VCaP (cell line): ENCODE data around the gene PTPRN2.

Experiments used
- H3K27ac ChIP-seq: fragments of 450-650 bp; 2 replicates; pipeline ENCODE4 v1.5.1; 2017
- CTCF ChIP-seq: fragments of 450-650 bp; conservative IDR thresholded peaks from 2 replicates; pipeline ENCODE4 v1.5.1; 2017; ENCODE audit warnings: mild to moderate bottlenecking, moderate library complexity

Gene PTPRN2

DNA sequence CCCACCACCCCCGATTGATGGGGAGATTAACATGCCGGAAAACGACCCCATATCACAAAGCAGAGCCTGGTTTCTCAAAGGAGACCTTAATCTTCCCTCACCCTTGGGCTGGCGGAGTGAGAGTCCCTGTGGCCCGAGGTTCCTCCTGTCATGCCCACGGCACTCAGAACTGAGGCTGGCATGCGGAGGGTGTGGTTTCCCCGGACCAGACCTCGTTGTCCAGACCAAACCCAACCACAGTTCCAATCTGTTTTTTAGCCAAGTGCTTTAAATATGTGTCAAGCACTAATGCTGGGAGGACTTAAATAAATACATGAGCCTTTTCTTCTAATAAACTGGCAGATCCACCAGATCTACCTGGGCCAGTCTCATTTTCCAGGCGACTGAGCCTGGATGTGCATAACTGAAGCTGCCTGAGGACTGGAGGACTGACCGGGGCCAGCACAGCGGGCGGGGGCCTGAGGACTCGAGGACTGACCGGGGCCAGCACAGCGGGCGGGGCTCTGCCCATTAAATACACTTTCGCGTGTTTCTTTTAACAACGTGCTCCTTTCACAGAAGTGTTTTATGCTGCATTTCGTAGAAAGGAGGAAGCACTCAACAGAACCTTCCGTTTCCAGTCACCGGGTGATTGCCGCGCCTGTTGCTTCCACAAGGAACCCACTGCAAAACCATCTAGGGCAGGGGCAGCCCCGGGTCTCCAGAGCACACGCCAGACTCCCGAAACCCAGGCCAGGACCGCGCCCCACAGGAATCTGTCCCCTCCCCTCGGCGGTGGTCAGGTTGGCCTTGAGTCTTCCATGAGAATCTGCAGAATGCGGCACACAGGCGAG lies 334.6 kb downstream of the PTPRN2 start:
- TF ChIP-seq CTCF, result no peak
- peak overlapping the region; percentile 23; the same call in 1 of the 2 replicates for H3K27ac ChIP-seq

DNA sequence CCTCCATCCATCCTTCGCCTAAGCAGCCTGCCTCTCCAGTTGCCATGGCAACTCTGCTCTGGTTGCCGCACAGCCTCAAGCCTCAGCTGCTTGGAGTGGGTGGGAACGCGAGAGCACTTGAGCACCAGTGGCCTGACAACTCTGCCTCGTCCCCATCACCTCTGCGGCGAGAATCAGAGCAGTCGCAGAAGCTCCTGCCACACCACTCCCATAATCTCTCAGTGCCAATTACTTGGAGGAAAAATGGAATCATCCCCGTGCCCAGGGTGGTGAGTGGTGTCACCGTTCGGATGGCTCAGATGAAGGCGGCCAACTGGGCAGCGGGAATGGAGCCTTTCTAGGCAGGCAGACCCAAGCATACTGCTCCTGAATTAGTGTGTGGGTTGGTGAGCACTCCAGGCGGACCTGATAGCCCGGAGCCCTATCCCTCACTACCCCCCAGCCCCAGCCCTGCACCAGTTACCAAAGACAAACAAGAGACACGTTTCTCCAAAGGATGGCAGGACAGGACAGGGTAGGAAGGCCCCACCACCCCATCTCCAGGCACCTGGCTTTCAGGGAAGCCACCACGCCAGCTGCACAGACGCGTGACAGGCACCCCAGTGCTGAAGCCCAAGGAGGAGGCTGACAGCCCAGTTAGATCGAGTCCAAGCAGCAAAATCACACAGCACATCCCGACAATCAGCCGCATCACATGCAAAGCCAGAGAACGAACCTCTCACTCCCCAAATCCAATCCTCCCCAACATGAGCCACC lies 335.4 kb downstream of the PTPRN2 start:
- no peak for TF ChIP-seq CTCF
- H3K27ac ChIP-seq, result no peak overlapping the region

DNA sequence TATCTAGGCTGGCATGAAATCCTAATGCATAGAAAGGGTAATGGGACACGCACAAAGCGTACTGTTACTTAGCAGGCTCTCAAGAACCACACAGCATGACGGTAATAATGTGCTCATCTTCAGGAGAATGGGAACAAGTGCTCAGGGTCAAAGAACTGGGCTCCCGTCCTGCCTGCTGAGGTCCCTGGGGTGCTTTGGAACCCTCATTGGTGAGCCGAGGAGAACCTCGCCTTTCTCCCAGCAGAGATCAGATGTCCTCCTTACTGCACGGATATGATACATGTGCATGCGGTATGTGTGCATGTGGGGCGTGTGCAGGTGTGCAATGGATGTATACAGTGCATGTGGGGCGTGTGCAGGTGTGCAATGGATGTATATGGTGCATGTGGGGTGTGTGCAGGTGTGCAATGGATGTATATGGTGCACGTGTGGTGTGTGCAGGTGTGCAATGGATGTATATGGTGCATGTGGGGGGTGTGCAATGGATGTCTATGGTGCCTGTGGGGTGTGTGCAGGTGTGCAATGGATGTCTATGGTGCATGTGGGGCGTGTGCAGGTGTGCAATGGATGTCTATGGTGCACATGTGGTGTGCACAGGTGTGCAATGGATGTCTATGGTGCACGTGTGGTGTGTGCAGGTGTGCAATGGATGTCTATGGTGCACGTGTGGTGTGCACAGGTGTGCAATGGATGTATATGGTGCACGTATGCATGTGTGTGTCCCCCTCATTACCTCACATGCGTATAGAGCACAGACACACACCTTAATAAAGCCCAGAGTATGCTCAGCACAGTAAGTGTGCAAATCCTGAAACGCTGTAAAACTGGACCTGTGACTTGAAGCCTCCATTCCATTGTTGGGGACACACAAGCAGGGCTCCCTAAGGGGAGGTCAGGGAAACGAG lies 336.3 kb downstream of the PTPRN2 start:
- no peak for TF ChIP-seq CTCF
- no peak overlapping the region for H3K27ac ChIP-seq

- no peak overlapping the region for H3K27ac ChIP-seq
- TF ChIP-seq CTCF, result no peak
Observed at GRCh38 chr7:158249692-158250091, 337.9 kb downstream of the PTPRN2 start.

DNA sequence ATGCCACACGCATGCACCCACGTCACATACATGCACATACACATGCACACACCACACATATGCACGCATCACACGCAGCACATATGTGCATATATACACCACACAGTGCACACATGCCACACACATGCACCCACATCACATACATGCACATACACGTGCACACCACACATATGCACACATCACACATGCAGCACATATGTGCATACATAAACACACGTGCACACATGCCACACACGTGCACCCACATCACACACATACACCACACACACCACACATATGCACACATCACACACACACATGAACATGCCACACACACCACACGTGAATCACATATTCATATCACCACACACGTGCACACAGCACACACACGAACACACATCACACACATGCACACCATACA lies 338.8 kb downstream of the PTPRN2 start:
- no peak for TF ChIP-seq CTCF
- no peak overlapping the region for H3K27ac ChIP-seq

DNA sequence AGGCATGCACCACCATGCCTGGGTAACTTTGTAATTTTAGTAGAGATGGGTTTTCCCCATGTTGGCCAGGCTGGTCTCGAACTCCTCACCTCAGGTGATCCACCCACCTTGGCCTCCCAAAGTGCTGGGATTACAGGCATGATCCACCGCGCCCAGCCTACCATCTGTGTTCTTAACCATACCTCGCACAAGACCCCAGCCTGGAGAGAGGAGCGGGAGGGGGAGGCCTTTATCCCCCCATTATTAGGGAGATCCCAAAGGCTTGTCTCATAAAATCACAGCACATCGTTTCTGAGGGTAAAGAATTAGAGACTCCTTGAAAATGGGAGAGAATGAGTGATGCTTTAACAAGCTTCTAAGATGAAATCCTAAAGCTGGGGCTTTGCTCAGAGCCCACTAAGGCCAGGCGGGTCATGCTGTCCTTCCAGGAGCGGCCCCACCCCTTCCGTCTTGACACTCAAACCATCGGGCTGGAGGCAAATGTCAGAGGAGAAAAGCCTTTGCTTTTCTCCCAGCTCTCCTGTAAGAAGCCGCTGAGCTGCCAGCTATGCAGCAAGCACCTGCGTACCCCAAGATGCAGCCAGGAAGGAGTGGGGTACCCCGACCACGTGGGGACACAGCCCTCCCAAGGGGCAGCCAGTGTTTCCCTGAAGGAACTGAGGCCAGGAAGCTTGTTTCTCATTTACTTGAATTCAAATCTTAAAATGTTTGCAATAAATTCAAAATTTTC lies 339.7 kb downstream of the PTPRN2 start:
- no peak overlapping the region for H3K27ac ChIP-seq
- no peak for TF ChIP-seq CTCF
